Activated T-cell treated with anti-CD3 and anti-CD28 coated beads for 48 hours (primary cell): ENCODE measurements around the gene DMD.

Source experiments
- DNase-seq: peaks from one replicate; pipeline ENCODE4 v3.0.0-alpha.2; 2020; ENCODE audit warnings: low read depth

The DMD gene

GRCh38 chrX:31337332-31337731 is 1874.0 kb downstream of the DMD start:
- no peak for DNase-seq

GRCh38 chrX:31336419-31336818 is 1874.9 kb downstream of the DMD start:
- DNase-seq: no peak

DNA sequence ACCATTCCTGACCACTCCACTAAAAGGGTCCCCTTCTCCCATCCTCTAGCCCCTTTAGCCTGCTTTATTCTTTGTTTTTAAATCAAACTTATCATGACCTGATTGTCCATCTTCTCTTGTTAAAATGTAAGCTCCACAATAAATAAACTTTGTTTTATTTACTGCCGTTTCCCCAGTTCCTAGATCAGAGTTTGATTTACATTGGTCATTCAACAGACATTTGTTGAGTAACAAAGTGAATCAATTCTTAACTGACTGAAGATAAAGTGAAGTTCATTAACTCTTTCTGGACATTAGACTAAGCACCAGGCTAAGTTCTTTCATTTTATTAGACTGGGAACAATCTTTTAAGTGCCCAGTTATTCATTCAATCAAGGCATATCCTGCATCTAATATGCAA is 1876.4 kb downstream of the DMD start:
- no peak for DNase-seq

DNA sequence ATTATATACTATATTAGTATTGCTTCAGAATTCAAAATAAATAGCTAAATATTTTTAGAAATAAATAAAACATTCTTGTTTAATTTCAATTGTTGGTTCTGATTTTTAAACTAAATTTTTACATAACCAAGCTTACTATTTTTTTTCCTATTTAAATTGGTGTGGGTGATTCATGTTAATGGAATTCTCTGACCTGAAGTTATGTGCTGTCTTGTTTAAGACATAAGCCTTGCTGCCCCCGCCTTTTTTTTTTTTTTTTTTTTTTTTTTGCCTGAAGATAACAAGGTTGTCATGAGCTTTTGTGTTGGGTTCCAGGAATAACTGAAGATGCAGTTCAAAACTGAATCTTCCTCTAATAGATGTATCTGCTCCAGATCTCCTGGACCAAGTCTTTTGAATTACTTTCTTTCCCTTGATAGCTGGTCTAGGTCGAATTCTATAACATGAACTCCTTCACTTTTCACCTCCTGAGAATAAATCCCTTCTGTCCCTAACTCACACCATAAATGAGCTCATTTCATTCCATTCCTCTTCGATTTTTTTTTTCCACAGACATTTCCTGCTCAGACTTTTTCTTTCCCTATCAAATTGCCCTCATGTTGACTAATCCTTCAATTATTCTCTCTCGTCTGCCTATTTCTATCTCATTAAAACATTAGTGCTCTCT is 1878.1 kb downstream of the DMD start:
- DNase-seq: no peak

- no peak for DNase-seq
Observed at GRCh38 chrX:31331928-31332327, 1879.4 kb downstream of the DMD start.

- DNase-seq: no peak
Observed at GRCh38 chrX:31331015-31331414, 1880.3 kb downstream of the DMD start.

DNA sequence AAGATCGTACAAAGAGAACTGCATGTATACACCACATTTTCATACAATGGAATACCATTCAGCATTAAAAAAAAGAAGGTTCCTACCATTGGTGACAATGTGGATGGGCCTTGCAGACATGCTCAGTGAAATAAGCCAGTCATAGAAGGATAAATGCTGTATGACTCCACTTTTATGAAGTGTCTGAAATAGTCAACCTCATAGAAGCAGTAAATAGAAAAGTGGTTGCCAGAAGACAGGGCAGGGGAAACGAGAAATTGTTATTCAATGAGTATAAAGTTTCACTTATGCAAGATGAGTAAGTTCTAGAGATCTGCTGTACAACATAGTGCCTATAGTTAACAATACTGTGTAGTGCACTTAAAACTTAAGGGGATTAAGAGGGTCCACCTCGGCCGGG is 1882.1 kb downstream of the DMD start:
- DNase-seq: no peak

GRCh38 chrX:31323658-31324057 is 1887.7 kb downstream of the DMD start:
- DNase-seq: no peak

DNA sequence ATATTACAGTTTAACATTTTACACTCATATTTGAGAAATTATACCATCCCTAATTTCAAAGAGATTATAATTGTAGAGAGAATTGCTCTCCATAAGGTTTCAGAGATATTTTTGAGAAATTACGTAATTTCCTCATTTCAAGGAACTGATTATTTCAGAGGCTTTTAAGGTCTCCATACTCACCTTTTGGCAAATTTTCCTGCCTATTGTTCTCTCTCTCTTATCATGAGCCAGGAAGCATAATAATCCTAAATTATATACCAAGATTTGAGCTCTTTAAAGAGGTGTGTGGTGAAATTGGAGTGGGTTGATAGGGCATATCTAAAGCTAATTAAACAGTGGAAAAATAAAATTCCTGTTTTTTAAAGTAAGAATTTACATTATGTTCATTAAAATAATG is 1890.6 kb downstream of the DMD start:
- DNase-seq: no peak

- DNase-seq: no peak
Observed at GRCh38 chrX:31319586-31319985, 1891.8 kb downstream of the DMD start.

- DNase-seq: no peak
Observed at GRCh38 chrX:31318866-31319265, 1892.5 kb downstream of the DMD start.

- DNase-seq: no peak
Observed at GRCh38 chrX:31316340-31316991, 1894.9 kb downstream of the DMD start.

GRCh38 chrX:31314921-31315320 is 1896.4 kb downstream of the DMD start:
- no peak for DNase-seq

GRCh38 chrX:31307952-31308351 is 1903.4 kb downstream of the DMD start:
- DNase-seq: no peak

- no peak for DNase-seq
Observed at GRCh38 chrX:31302573-31303075, 1908.7 kb downstream of the DMD start.

DNA sequence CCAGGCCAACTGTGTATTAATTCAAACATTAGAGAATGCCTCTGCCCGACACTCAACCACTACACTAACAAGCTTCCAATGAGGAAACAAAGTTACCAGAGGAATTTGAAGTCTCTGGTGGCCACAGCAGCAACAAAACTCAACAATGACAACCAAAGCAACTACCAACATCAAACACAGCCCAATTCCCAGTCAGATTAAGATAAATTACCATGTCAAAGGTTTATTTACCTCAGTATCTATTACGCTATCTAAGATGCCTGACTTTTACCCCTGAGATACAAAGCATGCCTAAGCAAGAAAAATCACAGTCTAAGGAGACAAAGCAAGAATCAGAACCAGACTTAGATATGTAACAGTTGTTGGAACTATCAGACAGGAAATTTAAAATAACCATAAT is 1909.4 kb downstream of the DMD start:
- DNase-seq: no peak

GRCh38 chrX:31301203-31301602 is 1910.1 kb downstream of the DMD start:
- no peak for DNase-seq

DNA sequence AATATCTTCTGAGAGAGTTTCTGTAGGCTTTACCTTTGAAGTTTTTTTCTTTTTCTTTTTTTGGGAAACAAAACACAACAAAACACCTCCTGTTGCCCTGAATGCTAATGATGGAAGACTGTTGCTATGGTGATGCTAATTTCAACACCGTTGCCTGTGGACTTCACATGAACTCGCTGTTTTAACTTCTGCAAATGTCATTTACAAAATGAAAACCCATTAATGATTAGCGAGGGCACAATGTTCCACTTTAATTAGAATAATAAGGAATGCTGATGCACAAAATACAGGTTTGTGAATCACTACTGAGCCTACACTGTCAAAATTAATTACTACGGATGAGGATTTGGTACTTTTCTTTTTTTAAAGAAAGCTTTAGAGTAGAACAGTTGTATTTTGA is 1912.4 kb downstream of the DMD start:
- no peak for DNase-seq

GRCh38 chrX:31297881-31298280 is 1913.5 kb downstream of the DMD start:
- DNase-seq: no peak

DNA sequence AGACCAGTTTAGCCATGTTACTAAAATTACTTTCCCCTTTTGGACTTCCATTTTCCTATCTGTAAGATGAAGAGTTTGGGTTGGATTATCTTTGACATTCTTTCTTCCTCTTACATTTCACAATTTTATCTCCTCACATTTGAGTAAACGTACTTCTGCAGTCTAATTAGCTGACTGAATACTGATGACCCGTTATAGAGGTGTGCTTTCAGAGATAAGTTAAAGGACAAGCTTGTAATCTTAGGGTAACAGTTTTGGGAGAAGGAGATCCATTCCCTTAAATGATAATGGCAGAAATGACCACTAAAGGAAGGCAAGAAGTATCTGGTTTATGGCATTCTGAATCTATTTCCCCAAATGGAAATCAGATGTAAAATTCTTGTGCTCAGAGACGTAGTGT is 1916.9 kb downstream of the DMD start:
- DNase-seq: no peak

GRCh38 chrX:31293409-31293808 is 1917.9 kb downstream of the DMD start:
- no peak for DNase-seq

- no peak for DNase-seq
Observed at GRCh38 chrX:31291131-31291530, 1920.2 kb downstream of the DMD start.

DNA sequence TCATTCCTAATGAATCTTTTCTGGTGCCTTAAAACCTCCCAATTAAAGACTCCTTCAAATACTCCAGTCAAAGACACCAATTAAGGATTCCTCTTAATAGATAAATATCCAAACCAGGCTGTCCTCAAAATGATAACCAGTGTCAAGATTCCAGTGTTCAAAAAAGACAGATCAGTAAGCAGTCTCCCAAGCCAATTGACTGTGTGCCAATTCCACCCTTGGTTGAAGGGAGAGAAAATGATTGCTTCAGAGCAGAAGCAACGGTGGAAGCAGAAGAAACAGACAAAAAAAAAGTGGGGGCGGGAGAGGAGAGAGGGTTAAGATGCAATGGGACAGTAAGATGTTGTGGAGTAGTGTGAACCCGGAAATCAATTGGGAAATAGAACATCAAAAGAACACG is 1923.5 kb downstream of the DMD start:
- no peak for DNase-seq

DNA sequence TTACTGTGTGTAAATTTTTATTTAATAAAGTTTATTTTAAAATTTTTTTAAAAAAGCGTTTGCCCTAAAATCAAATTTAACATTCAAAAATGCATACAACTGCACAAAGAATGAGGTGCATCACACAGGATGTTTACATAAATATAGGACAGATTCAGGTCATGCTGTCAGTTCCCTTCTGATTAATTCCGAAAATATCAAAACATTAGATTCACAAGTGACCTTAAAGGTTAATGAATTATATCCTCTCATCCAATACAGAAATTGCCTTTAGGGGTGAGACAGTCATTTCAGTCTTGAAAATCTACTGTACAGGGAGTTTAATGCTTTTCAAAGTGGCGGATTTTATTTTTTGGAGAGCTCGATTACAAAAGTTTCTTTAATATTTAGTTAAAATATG is 1930.8 kb downstream of the DMD start:
- DNase-seq: no peak
